Fibroblast of lung (primary cell): ENCODE data around the gene MYO7A. TPM values are rescaled to one million over a fixed set of nuclear protein-coding genes. Genes with fewer than 3 reads are reported as not detected.

Source experiments
- DNase-seq, 2 donors: peaks; one replicate each; pipeline versions ENCODE4 v3.0.0 to v3.0.0-alpha.2; 2010; ENCODE audit warnings: low read depth in 2 of 2
- H2AFZ ChIP-seq: 2 replicates; pipeline ENCODE4 v1.5.1; 2012; ENCODE audit warnings: low read length, control low read depth, inconsistent platforms
- H3K27ac ChIP-seq: 2 replicates; pipeline ENCODE4 v1.5.1; 2011; ENCODE audit warnings: low read length, control low read depth; ENCODE audit not compliant: insufficient read depth
- H3K27me3 ChIP-seq: 2 replicates; pipeline ENCODE4 v1.5.1; 2011; ENCODE audit warnings: mild to moderate bottlenecking, low read length; ENCODE audit not compliant: control insufficient read depth, insufficient read depth
- H3K36me3 ChIP-seq: 2 replicates; pipeline ENCODE4 v1.5.1; 2011; ENCODE audit warnings: low read length; ENCODE audit not compliant: control insufficient read depth, insufficient read depth
- H3K4me1 ChIP-seq: 2 replicates; pipeline ENCODE4 v1.5.1; 2011; ENCODE audit warnings: low read length; ENCODE audit not compliant: control insufficient read depth, insufficient read depth; ENCODE audit errors: extremely low read depth
- H3K4me2 ChIP-seq: 2 replicates; pipeline ENCODE4 v1.5.1; 2011; ENCODE audit warnings: low read length, control low read depth; ENCODE audit not compliant: insufficient read depth; ENCODE audit errors: extremely low read depth
- H3K4me3 ChIP-seq, 4 experiments: fragments of 200-600 bp in 1 of 4; sonication (generic) in 1 of 4; replicated peaks in 1 of 4; 2 replicates each; pipeline ENCODE4 v1.5.1; 2011 to 2016; ENCODE audit warnings: low read length in 4 of 4, low read depth in 3 of 4, mild to moderate bottlenecking in 3 of 4, control low read depth in 2 of 4, inconsistent platforms in 1 of 4, mixed read lengths in 1 of 4; ENCODE audit not compliant: insufficient read depth in 1 of 4; ENCODE audit errors: control extremely low read depth in 1 of 4
- H3K79me2 ChIP-seq: 2 replicates; pipeline ENCODE4 v1.5.1; 2012; ENCODE audit warnings: mild to moderate bottlenecking, low read length, inconsistent platforms; ENCODE audit not compliant: control insufficient read depth, insufficient read depth
- H3K9ac ChIP-seq: 2 replicates; pipeline ENCODE4 v1.5.1; 2011; ENCODE audit warnings: mild to moderate bottlenecking, low read length, control low read depth; ENCODE audit not compliant: insufficient read depth
- H3K9me3 ChIP-seq: 2 replicates; pipeline ENCODE4 v1.5.1; 2012; ENCODE audit warnings: low read depth, low read length; ENCODE audit not compliant: control insufficient read depth, insufficient read depth
- H4K20me1 ChIP-seq: 2 replicates; pipeline ENCODE4 v1.5.1; 2011; ENCODE audit warnings: low read length; ENCODE audit not compliant: control insufficient read depth, insufficient read depth; ENCODE audit errors: extremely low read depth
- EZH2 ChIP-seq: IDR thresholded peaks from 2 replicates; pipeline ENCODE4 v1.5.1; 2012; ENCODE audit warnings: low read length, control low read depth, mild to moderate bottlenecking; ENCODE audit errors: missing control alignments
- polyA plus RNA-seq, 2 donors: library from polyadenylated mRNA; depleted of rRNA in 1 of 2; stranded (reverse) in 1 of 2; unstranded in 1 of 2; fragments of >200 nt; gene quantifications; 2 replicates each; pipeline ENCODE4 v1.2.1, GENCODE V29; 2011 to 2012; ENCODE audit warnings: missing spikeins in 1 of 2
- total RNA-seq: library from RNA; depleted of rRNA; stranded (reverse); fragments of >200 nt; gene quantifications from 2 replicates; pipeline ENCODE4 v1.2.1, GENCODE V29; 2014
- TF ChIP-seq, protein P1 (sequence below), 2 donors: IDR thresholded peaks in 1 of 2; conservative IDR thresholded peaks in 1 of 2; 1 replicate in 1 of 2; 2 replicates in 1 of 2; pipeline ENCODE4 v1.5.1; 2011 to 2012; ENCODE audit warnings: low read length in 2 of 2, control low read depth in 1 of 2, inconsistent platforms in 1 of 2, low read depth in 1 of 2, mild to moderate bottlenecking in 1 of 2

MYO7A gene
- total and polyA plus RNA-seq, 2 donors (not counting 1 experiment from before 2014, with no cell fraction given), result 0.01 to 0.33 TPM

DNA sequence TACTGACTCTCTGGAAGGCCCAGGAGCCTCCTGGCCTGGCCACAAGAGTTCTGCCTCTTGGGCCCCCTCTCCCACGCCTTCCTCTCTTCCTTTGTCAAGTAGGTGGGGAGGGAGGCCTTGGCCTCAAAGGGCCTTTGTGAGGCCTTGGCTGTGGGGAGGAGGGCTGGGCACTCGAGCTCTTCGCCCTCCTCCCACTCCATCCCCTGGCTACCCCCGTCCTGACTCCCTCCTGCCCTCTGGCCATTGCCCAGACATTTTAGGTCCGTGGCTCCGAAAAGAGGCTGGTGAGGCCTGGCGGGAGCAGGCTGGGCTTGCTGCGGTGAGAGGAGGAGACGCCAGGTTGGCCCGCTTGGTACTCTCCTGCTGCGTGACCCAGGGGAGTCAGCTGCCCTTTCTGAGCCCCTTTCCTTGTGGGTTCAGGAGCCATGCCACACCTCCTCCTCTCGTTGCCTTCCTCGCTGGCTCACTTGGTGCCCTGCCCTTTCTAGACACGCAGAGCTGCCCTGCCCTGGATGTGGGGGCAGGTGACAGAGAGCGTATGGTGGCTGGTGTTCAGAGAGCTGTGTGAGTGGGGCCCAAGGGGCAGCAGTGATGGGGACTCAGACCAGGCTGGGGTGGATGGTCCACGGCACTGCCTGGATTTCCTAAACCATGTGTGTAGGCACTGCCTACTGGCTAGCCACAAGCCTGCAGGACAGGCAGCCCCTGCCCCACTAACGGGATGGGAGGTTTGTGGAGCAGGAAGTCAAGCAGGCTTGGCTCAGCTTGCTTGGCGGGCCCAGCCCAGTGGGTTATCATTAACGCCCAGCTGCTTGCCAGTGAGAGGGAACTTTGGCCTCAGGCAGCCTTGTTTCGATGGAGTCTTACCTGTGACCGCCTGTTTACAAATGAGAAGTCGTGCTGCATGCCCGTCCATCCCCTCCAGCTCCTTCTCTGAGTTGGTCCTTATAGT, 41.2 kb upstream of the MYO7A start:
- H4K20me1 ChIP-seq, result no peaks in the 10 kb centered on the region
- no peak overlapping the region for H3K4me2 ChIP-seq
- H2AFZ ChIP-seq, result no peak overlapping the region
- H3K9me3 ChIP-seq, result no peaks in the 10 kb centered on the region
- no peak for DNase-seq
- peaks cover 8% of the 10 kb centered on the region for H3K4me1 ChIP-seq
- H3K36me3 ChIP-seq, result peaks cover 2% of the 10 kb centered on the region
- no peak overlapping the region for H3K4me3 ChIP-seq
- no peak overlapping the region for H3K9ac ChIP-seq
- H3K27me3 ChIP-seq, result no peaks in the 10 kb centered on the region
- peaks cover 1% of the 10 kb centered on the region for H3K79me2 ChIP-seq
- TF ChIP-seq EZH2, result no peak
- TF ChIP-seq, protein P1, sequence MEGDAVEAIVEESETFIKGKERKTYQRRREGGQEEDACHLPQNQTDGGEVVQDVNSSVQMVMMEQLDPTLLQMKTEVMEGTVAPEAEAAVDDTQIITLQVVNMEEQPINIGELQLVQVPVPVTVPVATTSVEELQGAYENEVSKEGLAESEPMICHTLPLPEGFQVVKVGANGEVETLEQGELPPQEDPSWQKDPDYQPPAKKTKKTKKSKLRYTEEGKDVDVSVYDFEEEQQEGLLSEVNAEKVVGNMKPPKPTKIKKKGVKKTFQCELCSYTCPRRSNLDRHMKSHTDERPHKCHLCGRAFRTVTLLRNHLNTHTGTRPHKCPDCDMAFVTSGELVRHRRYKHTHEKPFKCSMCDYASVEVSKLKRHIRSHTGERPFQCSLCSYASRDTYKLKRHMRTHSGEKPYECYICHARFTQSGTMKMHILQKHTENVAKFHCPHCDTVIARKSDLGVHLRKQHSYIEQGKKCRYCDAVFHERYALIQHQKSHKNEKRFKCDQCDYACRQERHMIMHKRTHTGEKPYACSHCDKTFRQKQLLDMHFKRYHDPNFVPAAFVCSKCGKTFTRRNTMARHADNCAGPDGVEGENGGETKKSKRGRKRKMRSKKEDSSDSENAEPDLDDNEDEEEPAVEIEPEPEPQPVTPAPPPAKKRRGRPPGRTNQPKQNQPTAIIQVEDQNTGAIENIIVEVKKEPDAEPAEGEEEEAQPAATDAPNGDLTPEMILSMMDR (conservative IDR thresholded peaks at IDR 0.05 in 1 of 2, IDR thresholded peaks at IDR 0.05 in 1 of 2; ENCODE audit: low read depth in 1 of 2, low read length in 2 of 2), result no peak
- no peak overlapping the region for H3K27ac ChIP-seq

GRCh38 chr11:77087723-77088225, 40.3 kb upstream of the MYO7A start:
- no peaks in the 10 kb centered on the region for H4K20me1 ChIP-seq
- no peak overlapping the region for H3K4me3 ChIP-seq
- no peak overlapping the region for H3K4me2 ChIP-seq
- H3K36me3 ChIP-seq, result peaks cover 2% of the 10 kb centered on the region
- H3K27ac ChIP-seq, result no peak overlapping the region
- no peaks in the 10 kb centered on the region for H3K9me3 ChIP-seq
- H2AFZ ChIP-seq, result no peak overlapping the region
- no peak for DNase-seq
- TF ChIP-seq EZH2, result no peak
- TF ChIP-seq, protein P1 (conservative IDR thresholded peaks at IDR 0.05 in 1 of 2, IDR thresholded peaks at IDR 0.05 in 1 of 2; ENCODE audit: low read depth in 1 of 2, low read length in 2 of 2), result no peak
- H3K9ac ChIP-seq, result no peak overlapping the region
- H3K79me2 ChIP-seq, result no peaks in the 10 kb centered on the region
- peaks cover 4% of the 10 kb centered on the region for H3K4me1 ChIP-seq
- H3K27me3 ChIP-seq, result no peaks in the 10 kb centered on the region

DNA sequence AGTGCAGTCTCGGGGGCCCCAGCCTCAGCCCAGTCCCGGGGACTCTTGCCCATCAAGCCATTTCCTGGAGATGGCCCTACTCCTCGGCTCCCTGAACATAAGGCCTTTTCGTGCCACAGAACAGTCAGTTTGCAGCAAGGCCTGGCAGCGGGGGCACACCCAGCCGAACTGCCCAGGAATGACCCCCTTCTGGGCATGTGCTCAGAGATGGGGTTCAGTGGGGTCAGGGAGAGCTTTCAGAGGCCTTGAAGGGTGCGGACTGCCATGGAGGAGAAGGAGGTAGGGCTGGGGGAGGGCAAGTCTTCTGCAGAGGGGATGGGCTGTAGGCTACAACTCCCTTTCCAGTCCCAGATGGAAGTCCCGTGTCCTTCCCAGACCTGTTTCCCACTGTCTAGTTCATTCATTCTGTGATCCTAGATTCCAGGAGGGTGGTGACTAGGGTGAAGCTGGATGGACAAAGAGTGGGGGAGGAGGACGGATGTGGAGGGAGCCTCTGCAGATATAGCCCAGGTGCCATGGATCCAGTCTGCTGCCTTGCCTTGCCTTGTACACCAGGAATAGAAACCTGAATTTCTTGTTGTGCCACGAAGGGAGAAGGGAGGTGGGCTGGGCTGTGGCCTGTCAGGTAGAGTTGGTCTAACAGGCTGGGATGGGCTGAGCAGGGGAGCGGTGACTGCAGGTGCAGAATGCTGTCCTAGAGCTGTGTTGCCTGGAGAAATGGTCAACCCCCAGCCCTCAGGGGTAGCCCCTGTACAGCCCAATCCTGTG, 39.6 kb upstream of the MYO7A start:
- H3K4me1 ChIP-seq, result no peaks in the 10 kb centered on the region

More for the DNA sequence above, 39.6 kb upstream of the MYO7A start:
- Histone ChIP-seq H4K20me1 (no peaks in the 10 kb centered on the region), H3K27ac (no peak overlapping the region), H3K4me3 (no peak overlapping the region), H3K4me2 (no peak overlapping the region), H3K27me3 (no peaks in the 10 kb centered on the region), H2AFZ (no peak overlapping the region), H3K79me2 (no peaks in the 10 kb centered on the region), H3K36me3 (peaks cover 2% of the 10 kb centered on the region), H3K9ac (no peak overlapping the region), H3K9me3 (no peaks in the 10 kb centered on the region)
- no peak for DNase-seq
- no peak for TF ChIP-seq EZH2
- TF ChIP-seq, protein P1 (conservative IDR thresholded peaks at IDR 0.05 in 1 of 2, IDR thresholded peaks at IDR 0.05 in 1 of 2; ENCODE audit: low read depth in 1 of 2, low read length in 2 of 2), result no peak
